DMS53 (cell line): ENCODE results near the gene POU2F1.
"Not testable (repeated sequence)": the region's sequence is repeated elsewhere in the genome, so short reads cannot be mapped to it uniquely, and the experiment has no call there.

Experiments used
- DNase-seq: peaks from one replicate; lab custom pipeline; 2025; lab: John Stamatoyannopoulos, UW

POU2F1 gene

DNA sequence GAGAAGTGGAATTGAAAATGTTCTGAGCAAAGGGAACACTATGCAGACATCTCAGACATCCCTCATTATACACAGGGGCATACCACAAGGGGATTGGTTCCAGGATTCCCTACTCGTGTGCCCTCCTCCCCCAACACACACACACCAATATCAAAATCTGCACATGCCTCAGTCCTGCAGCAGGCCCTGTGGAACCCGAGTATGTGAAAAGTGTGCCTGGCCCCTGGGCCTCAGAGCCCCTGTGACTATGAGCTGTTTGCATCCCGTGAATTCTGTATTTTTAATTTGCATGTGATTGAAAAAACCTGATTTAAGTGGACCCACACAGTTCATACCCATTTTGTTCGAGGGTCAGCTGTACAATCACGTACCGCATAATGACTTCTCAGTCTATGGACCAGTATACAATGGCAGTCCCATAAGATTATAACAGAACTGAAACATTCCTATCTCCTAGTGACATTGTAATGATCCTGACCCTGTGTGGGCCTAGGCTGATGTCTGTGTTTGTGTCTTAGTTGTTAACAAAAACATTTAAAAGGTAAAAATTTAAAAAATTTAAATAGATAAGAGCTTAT lies 11.3 kb downstream of the POU2F1 start:
- no peak for DNase-seq

DNA sequence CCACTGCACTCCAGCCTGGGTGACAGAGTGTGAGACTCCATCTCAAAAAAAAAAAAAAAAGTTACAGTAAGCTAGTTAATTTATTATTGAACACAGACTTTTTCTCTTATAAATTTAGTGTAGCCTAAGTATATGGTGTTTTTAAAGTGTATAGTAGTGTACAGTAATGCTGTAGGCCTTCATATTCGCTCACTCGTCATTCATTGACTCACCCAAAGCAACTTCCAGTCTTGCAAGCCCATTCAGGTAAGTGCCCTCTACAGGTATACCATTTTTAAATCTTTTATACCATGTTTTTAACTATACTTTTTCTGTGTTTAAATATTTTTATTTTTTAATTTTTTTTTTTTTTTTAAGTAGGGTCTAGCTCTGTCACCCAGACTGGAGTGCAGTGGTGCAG lies 12.1 kb downstream of the POU2F1 start:
- DNase-seq = no peak

DNA sequence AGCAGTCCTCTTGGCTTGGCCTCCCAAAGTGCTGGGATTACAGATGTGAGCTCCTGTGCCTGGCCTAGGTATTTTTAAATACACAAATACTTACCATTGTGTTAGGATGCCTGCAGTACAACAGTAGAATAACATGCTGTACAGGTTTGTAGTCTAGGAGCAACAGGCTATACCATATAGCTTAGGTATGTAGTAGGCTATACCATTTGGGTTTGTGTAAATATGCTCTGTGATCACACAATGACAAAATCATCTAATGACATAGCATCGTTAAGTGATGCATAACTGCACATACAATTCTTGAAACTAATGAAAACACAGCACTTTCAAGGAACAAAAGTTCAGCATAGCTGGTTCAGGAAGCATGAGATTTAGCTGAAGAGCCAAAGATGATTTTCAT lies 12.7 kb downstream of the POU2F1 start:
- no peak for DNase-seq

DNA sequence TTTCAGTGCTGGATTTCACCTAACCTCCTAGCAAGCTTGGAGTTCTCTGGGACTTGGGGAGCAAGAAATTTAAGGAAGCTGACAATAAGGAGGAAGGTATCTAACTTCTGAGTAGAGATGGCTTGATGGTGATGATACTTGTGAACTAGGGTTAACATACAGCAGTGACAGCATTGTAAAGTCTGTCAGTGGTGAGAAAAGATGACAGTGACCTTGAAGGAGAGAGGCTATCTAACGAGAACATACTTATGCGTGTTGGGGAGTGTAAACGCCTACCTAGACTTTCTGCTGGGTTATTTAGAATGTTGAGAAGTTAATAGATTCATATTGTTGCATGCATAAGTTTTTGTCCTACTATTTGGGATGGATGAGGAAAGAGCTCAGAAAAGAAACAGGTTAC lies 16.3 kb downstream of the POU2F1 start:
- DNase-seq = no peak

DNA sequence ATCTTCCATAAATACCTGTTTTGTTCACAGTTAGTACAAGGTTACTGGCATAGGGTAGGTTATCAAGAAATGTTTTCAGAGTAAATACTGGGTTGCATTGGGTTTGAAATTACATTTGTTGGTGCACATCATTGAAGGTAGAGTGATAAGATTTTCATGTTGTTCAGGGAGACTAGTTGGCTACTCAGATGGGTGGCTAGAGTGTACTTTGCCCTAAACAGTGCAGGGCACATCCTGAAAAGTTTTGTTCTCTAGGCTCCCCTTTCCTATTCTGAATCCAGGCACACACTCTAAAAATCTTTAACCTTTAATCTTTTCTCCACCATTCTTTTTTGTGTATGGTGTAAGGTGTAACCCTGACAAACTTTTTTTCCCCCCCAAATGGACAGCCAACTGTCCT lies 18.0 kb downstream of the POU2F1 start:
- DNase-seq = no peak

DNA sequence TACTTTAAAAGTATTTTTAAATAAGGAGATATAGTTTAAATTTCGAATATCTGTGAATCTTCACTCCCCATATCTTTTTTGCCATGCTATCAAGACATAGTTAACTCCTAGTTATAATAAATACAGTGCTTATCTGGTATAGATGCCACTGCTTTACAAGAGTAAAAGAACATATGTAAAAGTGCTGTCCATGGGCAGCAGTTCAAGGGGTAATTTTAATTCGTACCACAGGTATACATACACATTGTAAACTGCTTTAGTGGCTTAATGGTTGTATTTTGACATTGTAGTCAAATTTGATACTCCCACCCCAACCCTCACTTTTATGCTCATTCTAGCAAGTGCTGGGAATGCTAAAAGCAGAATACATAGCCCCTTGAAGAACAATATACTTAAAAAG lies 18.6 kb downstream of the POU2F1 start:
- DNase-seq = no peak

DNA sequence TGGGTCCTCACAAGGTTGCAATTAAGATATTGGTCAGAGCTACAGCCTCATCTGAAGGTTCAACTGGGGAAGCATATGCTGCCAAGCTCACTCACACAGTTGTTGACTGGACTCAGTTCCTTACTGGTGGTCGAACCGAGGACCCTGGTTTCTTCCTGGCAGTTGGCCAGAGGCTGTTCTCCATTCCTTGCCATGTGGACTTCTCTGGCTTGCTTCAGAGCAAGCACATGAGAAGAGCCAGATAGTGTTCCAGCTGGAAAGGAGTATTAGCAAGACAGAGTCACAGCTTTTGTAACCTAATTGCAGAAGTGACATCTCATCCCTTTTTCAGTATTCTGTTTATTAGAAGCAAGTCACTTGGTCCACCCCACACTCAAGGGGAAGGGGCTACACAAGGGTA lies 23.6 kb downstream of the POU2F1 start:
- no peak for DNase-seq

DNA sequence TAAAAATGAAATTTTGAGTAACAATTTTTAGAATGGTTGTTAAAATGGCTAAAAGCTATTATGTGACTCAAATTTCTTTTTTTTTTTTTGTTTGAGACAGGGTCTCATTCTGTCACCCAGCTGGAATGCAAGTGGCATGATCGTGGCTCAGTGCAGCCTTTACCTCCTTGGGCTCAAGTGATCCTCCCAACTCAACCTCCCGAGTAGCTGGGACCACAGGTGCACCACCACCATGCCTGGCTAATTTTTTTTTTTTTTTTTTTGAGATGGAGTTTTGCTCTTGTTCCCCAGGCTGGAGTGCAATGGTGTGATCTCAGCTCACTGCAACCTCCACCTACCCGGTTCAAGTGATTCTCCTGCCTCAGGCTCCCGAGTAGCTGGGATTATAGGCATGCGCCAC lies 24.5 kb downstream of the POU2F1 start:
- DNase-seq = not testable (repeated sequence)

DNA sequence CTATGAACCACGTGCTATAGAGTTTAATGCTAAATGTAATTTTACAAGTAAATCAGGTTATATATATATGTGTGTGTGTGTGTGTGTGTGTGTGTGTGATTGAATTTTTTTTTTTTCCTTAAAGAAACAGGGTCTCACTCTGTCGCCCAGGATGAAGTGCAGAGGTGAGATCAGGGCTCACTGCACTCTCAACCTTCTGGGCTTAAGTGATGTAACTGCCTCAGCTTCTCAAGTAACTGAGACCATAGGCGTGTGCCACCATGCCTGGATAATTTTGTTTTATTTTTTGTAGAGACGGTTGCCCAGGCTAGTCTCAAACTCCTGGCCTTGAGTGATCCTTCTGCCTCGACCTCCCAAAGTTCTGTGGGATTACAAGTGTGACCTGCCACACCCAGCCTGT lies 26.3 kb downstream of the POU2F1 start:
- DNase-seq = no peak

DNA sequence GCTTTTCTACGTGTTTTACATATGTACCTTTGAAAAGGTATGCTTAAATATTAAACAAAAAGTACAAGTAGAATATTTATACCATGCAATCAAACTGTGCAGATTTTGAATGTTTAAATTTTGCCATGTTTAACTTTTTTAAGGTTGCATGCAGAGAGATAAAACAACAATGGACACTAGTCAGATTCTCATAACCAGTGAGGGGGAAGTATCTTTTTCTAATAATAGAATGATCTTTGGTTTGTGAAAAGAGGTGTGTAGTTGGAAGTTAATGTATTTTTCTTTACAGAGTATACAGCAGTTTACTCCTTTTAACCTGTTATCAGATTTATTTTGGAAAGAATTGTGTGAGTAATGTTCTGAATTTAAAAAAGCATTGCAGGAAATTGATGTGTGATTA lies 27.1 kb downstream of the POU2F1 start:
- no peak for DNase-seq

DNA sequence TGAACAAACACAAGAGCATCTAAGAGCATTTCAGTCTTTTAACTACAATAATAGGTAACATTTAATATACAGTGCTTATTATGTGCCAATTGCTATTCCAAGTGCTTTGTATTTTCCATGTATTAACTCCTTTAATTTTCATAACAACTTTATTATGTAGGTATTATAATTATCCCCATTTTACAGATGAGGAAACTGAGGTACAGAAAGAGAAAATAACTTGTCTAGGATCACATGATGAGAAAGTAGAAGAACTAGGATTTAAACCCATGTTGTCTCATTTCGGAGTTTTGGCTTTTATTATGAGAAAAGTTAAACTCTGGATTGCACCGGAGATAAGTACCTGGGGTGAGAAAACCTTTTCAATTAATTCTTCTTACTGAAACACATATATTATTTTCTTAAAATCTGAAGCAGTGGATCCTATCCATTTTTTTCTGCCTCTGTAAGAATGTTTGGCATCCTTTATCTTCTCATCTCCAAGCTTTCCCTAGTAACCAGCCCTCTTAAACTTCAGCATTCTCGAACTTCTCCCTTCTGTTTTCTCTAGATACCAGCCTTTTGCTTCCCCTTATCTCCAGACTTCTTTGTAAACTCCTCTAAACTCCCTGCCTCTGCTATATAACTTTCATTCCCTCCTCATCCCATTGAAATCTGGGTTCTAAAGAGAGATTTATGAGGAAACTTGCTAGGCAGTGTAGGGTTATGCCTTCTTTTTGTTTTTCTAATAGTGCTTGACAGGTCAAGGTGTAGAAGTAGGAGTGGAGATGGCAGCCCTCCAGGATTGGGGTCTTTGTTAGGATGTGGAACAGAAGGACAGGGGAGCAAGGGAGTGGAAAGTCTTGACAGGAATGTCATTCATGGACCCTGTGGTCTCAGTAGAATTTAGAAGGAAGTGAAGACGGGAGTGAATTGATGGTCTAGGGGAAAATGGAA lies 28.3 kb downstream of the POU2F1 start:
- DNase-seq = no peak

DNA sequence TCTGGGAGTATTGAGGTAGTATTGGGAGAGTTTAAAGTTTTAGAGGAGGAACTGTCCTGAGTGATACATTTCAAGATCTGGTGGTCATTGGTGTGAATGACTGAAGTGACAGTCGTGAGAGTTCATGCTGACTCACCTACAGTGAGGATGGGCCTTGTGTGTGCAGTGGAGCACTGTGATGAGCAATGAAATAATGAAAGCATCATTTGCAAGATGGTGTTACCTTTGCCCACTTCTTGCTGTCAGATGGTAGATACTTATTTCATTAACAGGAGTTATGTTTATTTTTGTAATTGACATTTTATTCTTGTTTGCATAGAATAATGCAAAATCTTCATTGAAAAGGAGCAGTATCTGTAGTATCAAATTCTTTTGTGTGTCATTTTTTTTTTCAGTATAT lies 29.0 kb downstream of the POU2F1 start:
- DNase-seq = no peak

DNA sequence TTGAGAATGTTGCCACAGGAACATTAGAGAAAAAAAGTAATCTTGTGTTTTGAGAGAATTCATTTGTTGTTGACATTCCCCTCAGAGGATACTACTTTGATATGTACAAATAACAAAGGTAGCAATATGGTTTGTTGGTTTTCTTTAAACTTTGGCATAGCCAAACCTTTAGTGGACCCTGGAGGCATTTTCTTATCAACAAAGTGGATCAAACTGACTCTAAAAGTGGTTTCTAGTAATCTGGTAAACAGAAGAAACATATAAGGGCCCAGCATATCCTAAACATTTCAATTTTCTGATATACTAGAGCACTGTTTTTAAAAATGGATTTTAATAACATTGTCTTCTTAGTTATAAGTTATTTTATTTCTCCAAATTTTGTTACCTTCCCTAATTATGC lies 29.8 kb downstream of the POU2F1 start:
- no peak for DNase-seq

DNA sequence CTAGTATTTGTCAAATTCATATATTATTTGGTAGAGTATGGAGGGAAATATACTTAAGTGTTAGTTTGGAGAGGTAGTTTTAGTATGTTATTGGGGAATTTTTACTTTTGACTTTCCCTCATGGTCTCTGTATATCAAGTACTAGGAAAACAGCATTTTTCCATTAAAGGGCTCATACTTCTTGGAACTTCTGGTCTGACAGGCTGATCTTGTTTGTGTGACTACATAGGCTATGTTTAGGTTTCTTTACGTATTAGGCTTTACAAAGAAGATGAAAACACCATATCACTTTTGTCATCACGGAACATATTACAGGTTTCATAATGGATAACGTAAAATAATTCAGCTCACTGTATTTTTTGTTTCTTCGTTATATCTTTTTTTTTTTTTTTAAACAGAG lies 30.8 kb downstream of the POU2F1 start:
- DNase-seq = no peak

DNA sequence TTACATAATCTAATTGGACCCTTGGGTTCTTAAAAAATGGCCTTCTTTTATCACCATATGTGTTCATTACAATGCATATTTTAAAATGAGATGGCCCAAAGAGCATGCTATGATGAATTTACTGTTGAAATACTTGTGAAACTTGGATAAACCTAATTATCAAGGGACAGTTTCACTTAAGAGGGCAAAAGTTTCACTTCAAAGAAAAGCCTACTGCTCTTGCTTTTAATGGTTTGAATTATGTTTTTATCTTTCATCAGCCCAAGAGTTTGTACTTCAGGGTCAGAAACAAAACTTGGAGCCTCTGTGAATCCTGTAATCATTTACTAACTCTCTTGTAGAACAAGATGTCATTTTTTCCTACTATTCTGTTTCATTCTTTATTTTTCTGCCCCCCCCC lies 32.3 kb downstream of the POU2F1 start:
- no peak for DNase-seq

DNA sequence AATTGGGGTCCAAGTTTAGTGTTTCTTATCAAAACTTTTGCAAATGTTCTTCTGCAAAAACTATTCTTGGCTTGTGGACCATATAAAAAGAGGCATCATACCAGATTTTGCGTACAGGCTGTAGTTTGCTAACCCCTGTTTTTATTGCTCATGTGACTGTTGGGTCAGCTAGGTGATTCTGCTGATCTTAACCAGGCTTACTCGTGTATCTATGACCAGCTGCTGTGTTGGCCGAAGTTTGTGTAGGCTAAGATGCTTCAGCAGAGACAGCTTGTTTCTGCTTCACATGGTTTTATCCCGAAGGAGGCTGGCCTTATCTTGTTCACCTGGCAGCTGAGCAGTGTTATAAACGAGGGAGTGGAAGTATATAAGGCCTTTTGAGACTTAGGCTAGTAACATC lies 38.2 kb downstream of the POU2F1 start:
- DNase-seq = no peak

DNA sequence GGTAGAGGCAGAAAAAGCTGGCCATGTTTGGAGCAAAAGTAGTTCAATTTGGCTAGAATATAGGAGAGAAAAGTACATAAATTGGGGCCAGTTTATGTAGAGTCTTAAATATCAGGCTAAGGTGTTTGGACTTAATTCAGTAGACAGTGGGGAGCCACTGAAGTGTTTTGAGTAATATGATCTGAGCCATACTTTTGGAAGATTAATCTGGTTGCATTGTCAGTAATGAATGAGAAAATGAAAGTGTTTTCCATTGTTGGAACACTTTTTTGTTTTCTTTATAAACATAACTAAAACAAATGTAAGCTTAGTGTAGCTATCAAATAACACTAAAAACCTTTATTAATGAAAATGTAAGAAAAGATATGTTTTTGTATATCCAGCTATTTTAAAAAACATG lies 42.1 kb downstream of the POU2F1 start:
- DNase-seq = no peak

DNA sequence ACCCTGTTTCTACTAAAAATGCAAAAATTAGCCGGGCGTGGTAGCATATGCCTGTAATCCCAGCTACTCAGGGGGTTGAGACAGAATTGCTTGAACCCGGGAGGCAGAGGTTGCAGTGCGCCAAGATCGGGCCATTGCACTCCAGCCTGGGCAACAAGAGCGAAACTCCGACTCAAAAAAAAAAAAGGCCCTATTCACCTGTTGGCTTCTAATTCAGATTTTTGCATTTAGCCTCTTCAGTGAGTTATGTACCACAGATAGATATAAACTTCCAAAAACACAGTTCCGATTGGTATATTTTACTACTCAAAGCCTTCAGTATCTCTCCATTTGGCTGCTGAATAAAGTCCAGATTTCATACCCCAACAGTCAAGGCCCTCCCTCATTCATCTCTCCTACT lies 42.7 kb downstream of the POU2F1 start:
- DNase-seq = no peak

DNA sequence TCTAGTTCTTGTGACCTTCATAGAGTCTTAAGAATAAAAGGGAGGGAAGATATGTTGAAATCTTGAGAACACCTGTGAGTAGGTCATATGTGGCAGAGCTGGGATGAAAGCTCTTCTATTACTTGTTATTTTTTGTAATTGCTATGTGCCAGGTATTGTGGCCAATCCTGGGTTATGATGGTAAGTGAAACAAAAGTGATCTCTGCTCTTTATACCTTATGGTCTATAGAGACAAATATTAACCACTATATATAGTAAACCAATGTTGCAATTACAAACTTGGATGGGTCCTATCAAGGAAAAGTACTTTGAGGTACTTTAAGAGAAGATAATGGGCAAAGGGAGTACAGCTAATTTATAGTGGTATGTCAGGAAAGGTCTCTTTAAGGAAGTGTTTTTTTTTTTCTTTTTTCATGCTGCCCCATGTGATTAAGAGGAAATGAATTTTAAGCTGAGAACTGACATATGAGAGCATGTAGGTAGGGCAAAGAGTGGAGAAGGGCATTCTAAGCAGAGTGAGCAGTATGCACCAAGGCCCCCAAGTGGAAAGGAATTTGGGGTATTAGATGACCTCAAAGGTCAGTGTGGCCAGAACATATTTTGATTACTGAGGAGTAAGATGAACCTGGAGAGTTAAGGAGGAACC lies 43.3 kb downstream of the POU2F1 start:
- peak; percentile 40 for DNase-seq

DNA sequence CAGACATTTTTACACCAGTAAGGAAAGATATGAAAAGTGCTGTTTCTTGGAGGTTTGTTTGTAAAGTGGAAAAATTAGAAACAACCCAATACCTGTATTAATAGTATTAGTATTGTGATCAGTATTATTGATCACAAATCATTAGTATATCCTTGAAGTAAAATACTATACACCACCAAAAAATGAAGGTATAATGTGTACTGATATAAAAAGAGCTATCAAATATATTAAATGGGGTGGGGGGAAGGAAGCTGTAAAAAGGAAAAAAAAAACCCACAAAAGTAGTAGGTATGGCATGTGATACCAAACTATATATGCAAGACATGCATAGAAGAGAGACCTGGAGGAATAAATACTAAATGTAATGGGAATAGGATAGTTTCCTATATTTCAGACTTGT lies 46.3 kb downstream of the POU2F1 start:
- DNase-seq = no peak

DNA sequence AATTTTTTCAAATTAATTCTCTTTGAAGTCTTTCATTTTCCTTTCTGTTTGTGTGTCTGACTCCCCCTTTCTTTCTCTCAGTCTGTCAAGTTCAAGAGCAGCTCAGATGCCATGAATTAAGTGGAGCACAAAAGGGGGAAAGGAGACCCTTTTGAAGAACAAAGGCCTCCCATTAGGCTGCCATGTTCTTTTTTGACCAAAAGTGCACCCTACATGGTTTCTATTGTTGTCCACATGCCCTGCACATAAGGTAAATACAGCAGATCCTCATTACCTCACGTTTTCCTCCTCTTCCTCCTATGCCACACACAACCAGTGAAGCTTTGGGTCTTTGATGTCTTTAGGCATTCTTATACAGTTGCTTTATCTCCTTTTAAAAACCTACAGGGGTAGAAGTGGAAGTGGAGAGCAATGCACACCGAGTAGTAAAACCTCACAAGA lies 47.7 kb downstream of the POU2F1 start:
- no peak for DNase-seq

DNA sequence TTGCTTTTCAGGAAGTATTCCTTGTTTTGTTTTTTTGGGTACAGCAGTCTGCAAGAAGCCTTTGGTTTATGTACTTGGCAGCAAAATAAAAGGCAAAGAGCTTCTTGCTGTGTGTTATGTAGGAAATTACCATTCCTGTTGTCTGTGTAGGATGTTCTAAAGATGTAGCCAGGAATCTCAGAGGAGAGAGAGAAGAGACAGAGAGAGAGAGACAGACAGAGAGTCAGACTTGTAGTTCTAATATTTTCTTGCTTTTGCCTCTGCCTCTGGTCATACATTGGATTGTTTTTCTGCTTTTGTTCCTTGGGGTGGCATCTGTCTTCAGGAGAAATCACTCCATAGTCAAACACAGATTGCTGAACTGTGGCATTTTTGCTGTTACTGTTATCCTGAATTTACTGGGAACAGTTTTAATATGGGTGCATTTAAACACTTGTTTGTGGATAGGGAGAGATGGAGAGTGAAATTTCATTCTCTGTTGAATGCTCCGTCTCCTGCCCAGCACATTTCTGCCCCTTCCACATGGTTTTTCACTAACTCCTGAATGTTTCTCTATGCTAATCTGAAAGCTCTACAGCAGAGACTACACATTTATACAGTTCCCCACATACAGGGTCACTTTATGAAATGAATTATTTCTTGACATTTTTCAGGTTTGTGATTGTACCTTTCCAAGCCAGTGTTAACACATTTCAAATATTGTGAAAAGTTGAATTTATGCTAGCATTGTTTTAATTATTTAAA lies 49.8 kb downstream of the POU2F1 start:
- no peak for DNase-seq
